Stomach (tissue), 4 donors: ENCODE measurements around the gene PTPRM.

ENCODE experiments used
- CTCF ChIP-seq, 7 experiments: fragments of 450-650 bp in 4 of 7; fragments of 200-600 bp in 3 of 7; sonication (generic) in 3 of 7; IDR thresholded peaks; one replicate each; pipeline ENCODE4 v1.5.1; 2016 to 2019; ENCODE audit warnings: antibody characterized with exemption in 7 of 7, control low read depth in 2 of 7, mild to moderate bottlenecking in 1 of 7
- EP300 ChIP-seq: sonication (generic); formaldehyde crosslinking; IDR thresholded peaks from one replicate; pipeline ENCODE4 v1.6.1; 2017; ENCODE audit warnings: antibody characterized with exemption
- POLR2A ChIP-seq, 4 donors: fragments of 450-650 bp; IDR thresholded peaks; one replicate each; pipeline ENCODE4 v1.6.1; 2016; ENCODE audit warnings: antibody characterized with exemption in 4 of 4, control low read depth in 2 of 4, mild to moderate bottlenecking in 1 of 4, moderate library complexity in 1 of 4
- POLR2AphosphoS5 ChIP-seq, 3 donors: sonication (generic); formaldehyde crosslinking; IDR thresholded peaks; one replicate each; pipeline ENCODE4 v1.6.1; 2016; ENCODE audit warnings: antibody characterized with exemption in 3 of 3

DNA sequence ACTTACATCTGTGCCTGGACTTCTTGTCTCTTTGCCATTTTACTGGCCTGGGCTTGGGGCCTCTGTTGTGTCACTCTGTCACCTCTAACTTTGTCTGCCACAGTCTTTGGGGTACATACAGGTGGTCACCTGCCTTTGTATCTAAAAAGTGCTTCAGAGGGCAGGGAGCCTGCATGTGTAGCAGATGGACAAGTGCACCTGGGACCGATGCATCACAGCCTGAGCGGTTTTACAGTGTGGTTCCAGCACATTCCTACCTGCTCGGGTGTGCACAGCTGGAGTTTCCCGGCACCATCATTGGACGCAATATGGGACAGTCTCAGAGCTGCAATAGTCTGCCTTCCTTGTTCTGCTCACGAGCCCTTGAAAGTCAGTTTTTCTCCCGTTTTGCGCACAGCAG, 792.4 kb downstream of the PTPRM start:
- TF ChIP-seq CTCF (IDR thresholded peaks at IDR 0.05) (no peak), EP300 (no peak), POLR2A (IDR thresholded peaks at IDR 0.05) (no peak), POLR2AphosphoS5 (IDR thresholded peaks at IDR 0.05) (no peak)
